ENCODE measurements around the gene MTA1. TPM values are rescaled to one million over a fixed set of nuclear protein-coding genes. Genes with fewer than 3 reads are reported as not detected.

MTA1 gene
- total RNA-seq, 1 experiment from 2014 or later: 166 TPM

- CTCF ChIA-PET: no interaction called here
- H3K4me3 Mint-ChIP-seq (ENCODE audit: unreplicated experiment): no peak overlapping the region
- TF ChIP-seq CTCF (IDR thresholded peaks at IDR 0.05; ENCODE audit: unreplicated experiment): no peak
- H3K27ac Mint-ChIP-seq (ENCODE audit: low read depth, unreplicated experiment): no peak overlapping the region
- DNase-seq (ENCODE audit: unreplicated experiment): no peak
- H3K36me3 Mint-ChIP-seq (ENCODE audit: insufficient read depth, unreplicated experiment): peaks cover 18% of the 10 kb centered on the region
- POLR2A ChIA-PET: no interaction called here
- BruUV-seq (replicated peaks): no TSS peak
- H3K9me3 Mint-ChIP-seq (ENCODE audit: unreplicated experiment): no peaks in the 10 kb centered on the region
- H3K4me1 Mint-ChIP-seq (ENCODE audit: insufficient read depth, unreplicated experiment): no peaks in the 10 kb centered on the region
- intact Hi-C loops (cut with micrococcal nuclease): no loop called here
- H3K27me3 Mint-ChIP-seq (ENCODE audit: insufficient read depth, unreplicated experiment): no peaks in the 10 kb centered on the region
Observed at GRCh38 chr14:105394714-105395537, 24.7 kb upstream of the MTA1 start.

- intact Hi-C loops (cut with micrococcal nuclease): no loop called here
- CTCF ChIA-PET: no interaction called here
- no TSS peak for BruUV-seq (replicated peaks)
- H3K4me1 Mint-ChIP-seq (ENCODE audit: insufficient read depth, unreplicated experiment): no peaks in the 10 kb centered on the region
- H3K27ac Mint-ChIP-seq (ENCODE audit: low read depth, unreplicated experiment): no peak overlapping the region
- TF ChIP-seq CTCF (IDR thresholded peaks at IDR 0.05; ENCODE audit: unreplicated experiment): no peak
- POLR2A ChIA-PET: no interaction called here
- H3K27me3 Mint-ChIP-seq (ENCODE audit: insufficient read depth, unreplicated experiment): no peaks in the 10 kb centered on the region
- H3K4me3 Mint-ChIP-seq (ENCODE audit: unreplicated experiment): no peak overlapping the region
- peaks cover 4% of the 10 kb centered on the region for H3K9me3 Mint-ChIP-seq (ENCODE audit: unreplicated experiment)
- H3K36me3 Mint-ChIP-seq (ENCODE audit: insufficient read depth, unreplicated experiment): peaks cover 21% of the 10 kb centered on the region
- no peak for DNase-seq (ENCODE audit: unreplicated experiment)
Observed at GRCh38 chr14:105395538-105395854, 24.1 kb upstream of the MTA1 start.

GRCh38 chr14:105397350-105397931 is 22.2 kb upstream of the MTA1 start:
- intact Hi-C loops (cut with micrococcal nuclease): no loop called here
- H3K9me3 Mint-ChIP-seq (ENCODE audit: unreplicated experiment): peaks cover 8% of the 10 kb centered on the region
- H3K36me3 Mint-ChIP-seq (ENCODE audit: insufficient read depth, unreplicated experiment): peaks cover 30% of the 10 kb centered on the region
- peak overlapping the region; percentile 63 for H3K27ac Mint-ChIP-seq (ENCODE audit: low read depth, unreplicated experiment)
- BruUV-seq (replicated peaks): no TSS peak
- no peaks in the 10 kb centered on the region for H3K27me3 Mint-ChIP-seq (ENCODE audit: insufficient read depth, unreplicated experiment)
- peak overlapping the region; percentile 72 for H3K4me3 Mint-ChIP-seq (ENCODE audit: unreplicated experiment)
- no peak for TF ChIP-seq CTCF (IDR thresholded peaks at IDR 0.05; ENCODE audit: unreplicated experiment)
- DNase-seq (ENCODE audit: unreplicated experiment): no peak
- POLR2A ChIA-PET: interaction anchor here (0.8 to 1.6 kb wide), 5 partner anchors 27 to 177 kb away, joined by 3 to 6 read pairs (median 3); partner anchors contain the start of gene BRF1
- CTCF ChIA-PET: interaction anchor here (0.5 kb wide), 1 partner anchor 18 kb away, joined by 3 read pairs; no protein-coding TSS in a partner anchor
- no peaks in the 10 kb centered on the region for H3K4me1 Mint-ChIP-seq (ENCODE audit: insufficient read depth, unreplicated experiment)

GRCh38 chr14:105398044-105398725 is 21.4 kb upstream of the MTA1 start, which contains the start of gene TEX22:
Gene TEX22, plus strand, starts transcription at chr14:105398538. Its CDS starts 803 bp downstream, at chr14:105399341.
- Mint-ChIP-seq H3K4me3 (ENCODE audit: unreplicated experiment) (peak within 1 kb of the TSS; percentile 72), H3K36me3 (ENCODE audit: insufficient read depth, unreplicated experiment) (peaks cover 30% of the 10 kb centered on the region), H3K4me1 (ENCODE audit: insufficient read depth, unreplicated experiment) (no peaks in the 10 kb centered on the region), H3K27ac (ENCODE audit: low read depth, unreplicated experiment) (peak within 1 kb of the TSS; percentile 63), H3K27me3 (ENCODE audit: insufficient read depth, unreplicated experiment) (no peaks in the 10 kb centered on the region), H3K9me3 (ENCODE audit: unreplicated experiment) (peaks cover 8% of the 10 kb centered on the region)
- intact Hi-C loops (cut with micrococcal nuclease): no loop called here
- no TSS peak for BruUV-seq (replicated peaks)
- peak; percentile 64 for DNase-seq (ENCODE audit: unreplicated experiment)
- ChIA-PET POLR2A (interaction anchor here (0.6 to 1.6 kb wide), 7 partner anchors 28 to 178 kb away, joined by 3 to 6 read pairs (median 3); partner anchors contain the start of gene BRF1), CTCF (interaction anchor here (0.5 to 0.6 kb wide), 2 partner anchors 19 to 134 kb away, joined by 3 to 4 read pairs; no protein-coding TSS in a partner anchor)
- TF ChIP-seq CTCF (IDR thresholded peaks at IDR 0.05; ENCODE audit: unreplicated experiment): no peak

Data from MCF 10A (cell line).